ENCODE results near the gene TCF12.

- TF ChIP-seq CTCF (IDR thresholded peaks at IDR 0.05) (no peak), POLR2A (IDR thresholded peaks at IDR 0.05) (no peak)
These were observed 299.5 kb downstream of the TCF12 start for GRCh38 chr15:57217778-57218598.
